SK-N-SH (cell line): ENCODE data around the gene B4GALT6. TPM values are rescaled to one million over a fixed set of nuclear protein-coding genes. Genes with fewer than 3 reads are reported as not detected.

Experiments
- CTCF ChIA-PET: fragments of 300-600, 350-600 bp; formaldehyde crosslinking; extraction: SDS; loops from one replicate; lab custom pipeline; 2021; lab: Yijun Ruan, JAX
- POLR2A ChIA-PET: fragments of 350-600 bp; sonication (Branson Sonifier 250); formaldehyde crosslinking; extraction: SDS; loops from one replicate; lab custom pipeline; 2020; ENCODE audit warnings: antibody characterized with exemption, inconsistent platforms; lab: Yijun Ruan, JAX
- DNase-seq: peaks from one replicate; pipeline ENCODE4 v3.0.0; 2012
- H2AFZ ChIP-seq: fragments of 200-600 bp; sonication (generic); 2 replicates; pipeline ENCODE4 v1.8.1; 2016; ENCODE audit warnings: antibody characterized with exemption, mild to moderate bottlenecking, low read depth
- H3F3A ChIP-seq: fragments of 200-600 bp; sonication (generic); replicated peaks from 2 replicates; pipeline ENCODE3; 2016; ENCODE audit warnings: antibody characterized with exemption, mild to moderate bottlenecking; ENCODE audit not compliant: insufficient read depth
- H3K27ac ChIP-seq, 2 experiments: fragments of 200-500 bp in 1 of 2; fragments of 200-600 bp in 1 of 2; sonication (Bioruptor generic) in 1 of 2; sonication (generic), shearing (Covaris generic) in 1 of 2; 2 replicates each; pipeline versions ENCODE4 v1.5.1 to v1.6.1; 2014 to 2016; ENCODE audit warnings: low read depth in 2 of 2, inconsistent platforms in 1 of 2, low read length in 1 of 2, mild to moderate bottlenecking in 1 of 2, mixed read lengths in 1 of 2
- H3K27me3 ChIP-seq: fragments of 200-600 bp; sonication (generic), shearing (Covaris generic); 2 replicates; pipeline ENCODE4 v1.6.1; 2016; ENCODE audit warnings: mixed run types; ENCODE audit not compliant: insufficient read depth
- H3K36me3 ChIP-seq, 2 experiments: fragments of 200-500 bp in 1 of 2; fragments of 200-600 bp in 1 of 2; sonication (Bioruptor generic) in 1 of 2; sonication (generic) in 1 of 2; replicated peaks in 1 of 2; 2 replicates each; pipeline versions ENCODE3 to v1.5.1; 2014 to 2016; ENCODE audit warnings: low read length in 1 of 2, mild to moderate bottlenecking in 1 of 2; ENCODE audit not compliant: insufficient read depth in 2 of 2, control insufficient read depth in 1 of 2
- H3K4me1 ChIP-seq, 2 experiments: fragments of 200-500 bp in 1 of 2; fragments of 200-600 bp in 1 of 2; sonication (Bioruptor generic) in 1 of 2; sonication (generic), shearing (Covaris generic) in 1 of 2; 2 replicates each; pipeline versions ENCODE4 v1.5.1 to v1.6.1; 2014 to 2016; ENCODE audit warnings: low read depth in 1 of 2, low read length in 1 of 2, mixed run types in 1 of 2; ENCODE audit not compliant: insufficient read depth in 2 of 2, control insufficient read depth in 1 of 2
- H3K4me2 ChIP-seq: fragments of 200-600 bp; sonication (generic), shearing (Covaris generic); 2 replicates; pipeline ENCODE4 v1.6.1; 2017; ENCODE audit warnings: mixed run types
- H3K4me3 ChIP-seq, 2 experiments: fragments of 200-500 bp in 1 of 2; fragments of 200-600 bp in 1 of 2; sonication (Bioruptor generic) in 1 of 2; sonication (generic), shearing (Covaris generic) in 1 of 2; 2 replicates each; pipeline versions ENCODE4 v1.5.1 to v1.8.1; 2014 to 2016; ENCODE audit warnings: low read depth in 2 of 2, inconsistent platforms in 1 of 2, low read length in 1 of 2, mild to moderate bottlenecking in 1 of 2, mixed read lengths in 1 of 2, moderate library complexity in 1 of 2
- H3K79me2 ChIP-seq: fragments of 200-600 bp; sonication (generic); 2 replicates; pipeline ENCODE4 v1.8.1; 2017; ENCODE audit warnings: mild to moderate bottlenecking; ENCODE audit not compliant: insufficient read depth
- H3K9ac ChIP-seq: fragments of 200-600 bp; sonication (generic); 2 replicates; pipeline ENCODE4 v1.6.1; 2017; ENCODE audit warnings: mixed run types
- H3K9me2 ChIP-seq: fragments of 200-600 bp; sonication (generic); 2 replicates; pipeline ENCODE4 v1.6.1; 2017; ENCODE audit warnings: mixed run types
- H3K9me3 ChIP-seq: fragments of 200-600 bp; sonication (generic); 2 replicates; pipeline ENCODE4 v1.6.1; 2017; ENCODE audit warnings: mixed run types, mild to moderate bottlenecking, moderate library complexity
- H4K20me1 ChIP-seq: fragments of 200-600 bp; sonication (generic); 2 replicates; pipeline ENCODE4 v1.6.1; 2017; ENCODE audit warnings: mild to moderate bottlenecking, mixed run types; ENCODE audit not compliant: insufficient read depth
- CHD2 ChIP-seq: fragments of 150-350 bp; IDR thresholded peaks from 2 replicates; pipeline ENCODE4 v1.6.1; 2018; ENCODE audit warnings: low read length; ENCODE audit not compliant: partially characterized antibody
- FOXM1 ChIP-seq: IDR thresholded peaks from 2 replicates; pipeline ENCODE4 v1.4.0; 2012; ENCODE audit warnings: low read depth, mild to moderate bottlenecking
- GABPA ChIP-seq: IDR thresholded peaks from 2 replicates; pipeline ENCODE4 v1.4.0; 2012; ENCODE audit warnings: low read depth, mild to moderate bottlenecking
- GATA2 ChIP-seq: sonication (generic); formaldehyde crosslinking; IDR thresholded peaks from 2 replicates; pipeline ENCODE4 v1.5.0; 2020; ENCODE audit warnings: mild to moderate bottlenecking, missing genetic modification reagents
- IRF3 ChIP-seq: fragments of 150-350 bp; IDR thresholded peaks from 2 replicates; pipeline ENCODE4 v1.6.1; 2016; ENCODE audit warnings: mild to moderate bottlenecking, low read depth, low read length
- MAX ChIP-seq: IDR thresholded peaks from 2 replicates; pipeline ENCODE4 v1.4.0; 2012; ENCODE audit warnings: low read depth
- MXI1 ChIP-seq: IDR thresholded peaks from 2 replicates; pipeline ENCODE4 v1.6.1; 2012; ENCODE audit warnings: mild to moderate bottlenecking, low read depth, low read length, improper control_type of control experiment
- NFIC ChIP-seq: IDR thresholded peaks from 2 replicates; pipeline ENCODE4 v1.4.0; 2012; ENCODE audit warnings: borderline replicate concordance
- NRF1 ChIP-seq: IDR thresholded peaks from 2 replicates; pipeline ENCODE4 v1.6.1; 2012; ENCODE audit warnings: low read depth, mild to moderate bottlenecking, low read length
- PBX3 ChIP-seq: IDR thresholded peaks from 2 replicates; pipeline ENCODE4; 2012
- RCOR1 ChIP-seq: fragments of 150-350 bp; IDR thresholded peaks from 2 replicates; pipeline ENCODE4 v1.6.1; 2017; ENCODE audit warnings: antibody characterized with exemption, low read length
- REST ChIP-seq: IDR thresholded peaks from 2 replicates; pipeline ENCODE4 v1.6.1; 2012; ENCODE audit warnings: mild to moderate bottlenecking, low read depth, low read length, moderate library complexity
- RFX5 ChIP-seq: IDR thresholded peaks from 2 replicates; pipeline ENCODE4 v1.6.1; 2012; ENCODE audit warnings: mild to moderate bottlenecking, improper control_type of control experiment, low read length
- RXRA ChIP-seq: IDR thresholded peaks from 2 replicates; pipeline ENCODE4 v1.4.0; 2012; ENCODE audit warnings: low read depth, mild to moderate bottlenecking, borderline replicate concordance
- SIN3A ChIP-seq: IDR thresholded peaks from 2 replicates; pipeline ENCODE4 v1.6.1; 2012; ENCODE audit warnings: low read depth, mild to moderate bottlenecking, low read length, moderate library complexity, borderline replicate concordance
- SMC3 ChIP-seq: IDR thresholded peaks from 2 replicates; pipeline ENCODE4 v1.6.1; 2012; ENCODE audit warnings: low read depth, low read length, improper control_type of control experiment
- TAF1 ChIP-seq: IDR thresholded peaks from 2 replicates; pipeline ENCODE4 v1.6.1; 2012; ENCODE audit warnings: low read depth, mild to moderate bottlenecking, low read length, moderate library complexity, borderline replicate concordance
- TCF12 ChIP-seq: IDR thresholded peaks from 2 replicates; pipeline ENCODE4 v1.4.0; 2012
- USF1 ChIP-seq: IDR thresholded peaks from 2 replicates; pipeline ENCODE4 v1.4.0; 2012; ENCODE audit warnings: low read depth, borderline replicate concordance
- YY1 ChIP-seq: IDR thresholded peaks from 2 replicates; pipeline ENCODE4 v1.4.0; 2012; ENCODE audit warnings: low read depth, mild to moderate bottlenecking
- WGBS: methylation state at CpG from one replicate; pipeline ENCODE4 v1.1.6; 2017; ENCODE audit warnings: low lambda C conversion rate; 5-methylcytosine and 5-hydroxymethylcytosine counted together
- polyA plus RNA-seq, 3 experiments: library from polyadenylated mRNA; depleted of rRNA; stranded (reverse); fragments of >200 nt; gene quantifications; 2 replicates each; pipeline ENCODE4 v1.2.3, GENCODE V29; 2012

Gene B4GALT6
- polyA plus RNA-seq, 1 of the 3 experiments (the other 2 are of a cell fraction): 3.1 TPM

GRCh38 chr18:31695989-31696388 lies 11.6 kb upstream of the B4GALT6 start:
- no peaks in the 10 kb centered on the region; a peak in 2 of 4 replicates for H3K4me1 ChIP-seq
- no peaks in the 10 kb centered on the region; the same call in 1 of the 2 replicates for H3K27me3 ChIP-seq
- H3K9me3 ChIP-seq: no peaks in the 10 kb centered on the region
- H3F3A ChIP-seq: no peaks in the 10 kb centered on the region
- H3K9ac ChIP-seq: no peak overlapping the region
- no peaks in the 10 kb centered on the region for H3K9me2 ChIP-seq
- POLR2A ChIA-PET: no interaction called here
- no peaks in the 10 kb centered on the region for H4K20me1 ChIP-seq
- H3K4me3 ChIP-seq: no peak overlapping the region
- TF ChIP-seq TCF12 (no peak), GATA2 (CRISPR knock-in tag) (peak; percentile 67), USF1 (no peak)
- TF ChIP-seq, all 33 proteins: peak for 1
- 56% methylated on average over 3 of the region's 3 CpGs for WGBS
- no peak for DNase-seq
- Histone ChIP-seq H3K4me2 (no peak overlapping the region), H2AFZ (no peak overlapping the region), H3K79me2 (no peaks in the 10 kb centered on the region), H3K27ac (no peak overlapping the region), H3K36me3 (no peaks in the 10 kb centered on the region)
- CTCF ChIA-PET: interaction anchor here (1.5 kb wide), 1 partner anchor 26 kb away, joined by 3 read pairs; no protein-coding TSS in a partner anchor

GRCh38 chr18:31694297-31694696 lies 9.9 kb upstream of the B4GALT6 start:
- 51% methylated on average over 2 of the region's 2 CpGs for WGBS
- ChIA-PET POLR2A (no interaction called here), CTCF (interaction anchor here (2.4 kb wide), 1 partner anchor 28 kb away, joined by 15 read pairs; no protein-coding TSS in a partner anchor)
- Histone ChIP-seq H3K4me1 (no peaks in the 10 kb centered on the region; a peak in 2 of 4 replicates), H3K27me3 (no peaks in the 10 kb centered on the region; the same call in 1 of the 2 replicates), H3F3A (no peaks in the 10 kb centered on the region), H3K9me3 (no peaks in the 10 kb centered on the region), H3K4me2 (no peak overlapping the region), H3K9me2 (no peaks in the 10 kb centered on the region), H3K27ac (no peak overlapping the region), H3K79me2 (no peaks in the 10 kb centered on the region), H3K9ac (no peak overlapping the region), H3K36me3 (no peaks in the 10 kb centered on the region), H4K20me1 (no peaks in the 10 kb centered on the region), H2AFZ (no peak overlapping the region), H3K4me3 (no peak overlapping the region)
- no peak for DNase-seq
- TF ChIP-seq TAF1: no peak
- TF ChIP-seq MXI1: no peak
- no peak for TF ChIP-seq NRF1
- no peak for TF ChIP-seq SIN3A
- TF ChIP-seq TCF12: no peak
- no peak for TF ChIP-seq CHD2
- TF ChIP-seq RCOR1: no peak
- no peak for TF ChIP-seq RFX5
- TF ChIP-seq NFIC: no peak
- no peak for TF ChIP-seq YY1
- TF ChIP-seq REST: no peak
- TF ChIP-seq FOXM1: no peak
- TF ChIP-seq GABPA: no peak
- no peak for TF ChIP-seq SMC3
- TF ChIP-seq MAX: no peak
- no peak for TF ChIP-seq PBX3
- TF ChIP-seq RXRA: no peak
- no peak for TF ChIP-seq IRF3
